Central memory CD8-positive, alpha-beta T cell (primary cell): Measurements from ENCODE around the gene APOBEC3C.
"Not testable (repeated sequence)": the region's sequence is repeated elsewhere in the genome, so short reads cannot be mapped to it uniquely, and the experiment has no call there.

ENCODE experiments used
- ATAC-seq: fragments of 150-1000 bp; cut with Tn5 transposase; replicated peaks from 2 replicates; pipeline ENCODE4 v1.10.0; 2022; ENCODE audit warnings: mild to moderate bottlenecking, moderate FRiP score, moderate number of reproducible peaks; ENCODE audit not compliant: poor library complexity, severe bottlenecking; ENCODE audit errors: extremely low read depth
- DNase-seq, 2 donors: peaks; one replicate each; pipeline ENCODE4 v3.0.0; 2021; ENCODE audit warnings: low spot score in 2 of 2
- H3K27ac Mint-ChIP-seq: one replicate; pipeline ENCODE4 v1.8.0; 2022; ENCODE audit warnings: low read depth, mild to moderate bottlenecking, moderate library complexity, mixed read lengths
- H3K27me3 Mint-ChIP-seq: one replicate; pipeline ENCODE4 v1.8.0; 2022; ENCODE audit warnings: mixed read lengths
- H3K36me3 Mint-ChIP-seq: one replicate; pipeline ENCODE4 v1.8.0; 2022; ENCODE audit warnings: mild to moderate bottlenecking, moderate library complexity, mixed read lengths; ENCODE audit not compliant: insufficient read depth
- H3K4me1 Mint-ChIP-seq: one replicate; pipeline ENCODE4 v1.8.0; 2022; ENCODE audit warnings: mixed read lengths
- H3K4me3 Mint-ChIP-seq: one replicate; pipeline ENCODE4 v1.8.0; 2022; ENCODE audit warnings: mild to moderate bottlenecking, moderate library complexity, mixed read lengths
- H3K9me3 Mint-ChIP-seq: one replicate; pipeline ENCODE4 v1.8.0; 2022; ENCODE audit warnings: mixed read lengths

The APOBEC3C gene

GRCh38 chr22:39063904-39064303 lies 49.8 kb downstream of the APOBEC3C start:
- H3K36me3 Mint-ChIP-seq, H3K27me3 Mint-ChIP-seq, H3K4me3 Mint-ChIP-seq, ATAC-seq, H3K4me1 Mint-ChIP-seq, DNase-seq, H3K9me3 Mint-ChIP-seq, H3K27ac Mint-ChIP-seq: not testable (repeated sequence)

GRCh38 chr22:39066442-39067276 lies 52.6 kb downstream of the APOBEC3C start:
- DNase-seq, H3K9me3 Mint-ChIP-seq, H3K4me1 Mint-ChIP-seq, H3K27me3 Mint-ChIP-seq, H3K27ac Mint-ChIP-seq, H3K36me3 Mint-ChIP-seq, ATAC-seq, H3K4me3 Mint-ChIP-seq: not testable (repeated sequence)

GRCh38 chr22:39068033-39068785 lies 54.2 kb downstream of the APOBEC3C start:
- DNase-seq (no peak), ATAC-seq (no peak)
- H3K9me3 Mint-ChIP-seq, result no peaks in the 10 kb centered on the region
- no peaks in the 10 kb centered on the region for H3K27me3 Mint-ChIP-seq
- no peaks in the 10 kb centered on the region for H3K36me3 Mint-ChIP-seq
- H3K4me1 Mint-ChIP-seq, result no peaks in the 10 kb centered on the region
- H3K27ac Mint-ChIP-seq, result no peak overlapping the region
- no peak overlapping the region for H3K4me3 Mint-ChIP-seq
